Esophagus squamous epithelium (tissue), 4 donors: ENCODE measurements around the gene TAS1R1.
"Not testable (repeated sequence)": the region's sequence is repeated elsewhere in the genome, so short reads cannot be mapped to it uniquely, and the experiment has no call there.

Source experiments
- CTCF ChIP-seq, 6 experiments: fragments of 450-650 bp in 4 of 6; fragments of 200-600 bp in 2 of 6; sonication (generic) in 2 of 6; IDR thresholded peaks; one replicate each; pipeline ENCODE4 v1.5.1; 2016 to 2019; ENCODE audit warnings: antibody characterized with exemption in 6 of 6, mild to moderate bottlenecking in 4 of 6, moderate library complexity in 4 of 6
- POLR2A ChIP-seq, 4 donors: fragments of 450-650 bp; IDR thresholded peaks; one replicate each; pipeline ENCODE4 v1.6.1; 2017; ENCODE audit warnings: antibody characterized with exemption in 4 of 4, mild to moderate bottlenecking in 4 of 4, moderate library complexity in 3 of 4

DNA sequence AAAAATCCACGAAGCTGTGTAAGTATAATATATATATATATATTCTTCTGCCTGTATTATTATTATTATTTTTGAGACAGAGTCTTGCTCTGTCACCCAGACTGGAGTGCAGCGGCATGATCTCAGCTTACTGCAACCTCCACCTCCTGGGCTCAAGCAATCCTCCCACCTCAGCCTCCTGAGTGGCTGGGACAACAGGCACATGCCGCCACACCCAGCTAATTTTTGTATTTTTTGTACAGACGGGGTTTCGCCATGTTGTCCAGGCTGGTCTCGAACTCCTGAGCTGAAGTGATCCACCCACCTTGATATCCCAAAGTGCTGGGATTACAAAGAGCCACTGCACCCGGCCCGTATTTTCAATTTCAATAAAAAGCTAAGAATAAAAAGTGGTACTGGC, 44.9 kb downstream of the TAS1R1 start:
- not testable (repeated sequence) for TF ChIP-seq CTCF, POLR2A (IDR thresholded peaks at IDR 0.05)
